GM12878 (cell line): ENCODE data around the gene TXNDC15. TPM values are rescaled to one million over a fixed set of nuclear protein-coding genes. Genes with fewer than 3 reads are reported as not detected.

Source experiments
- BHLHE40 ChIP-seq, 2 experiments: fragments of 450-650 bp in 1 of 2; IDR thresholded peaks; 2 replicates each; pipeline ENCODE4 v1.6.1; 2011 to 2017; ENCODE audit warnings: low read depth in 2 of 2, borderline replicate concordance in 1 of 2, improper control_type of control experiment in 1 of 2, low read length in 1 of 2, mild to moderate bottlenecking in 1 of 2
- CBFB ChIP-seq: IDR thresholded peaks from 2 replicates; pipeline ENCODE4 v1.6.1; 2016; ENCODE audit warnings: antibody characterized with exemption, low read depth
- EP300 ChIP-seq, 2 experiments: fragments of 150-350 bp in 1 of 2; IDR thresholded peaks; 2 replicates each; pipeline ENCODE4 v1.6.1; 2011 to 2012; ENCODE audit warnings: low read depth in 2 of 2, low read length in 2 of 2, borderline replicate concordance in 1 of 2, improper control_type of control experiment in 1 of 2, inconsistent platforms in 1 of 2; ENCODE audit not compliant: control insufficient read depth in 1 of 2
- HCFC1 ChIP-seq: fragments of 150-350 bp; IDR thresholded peaks from 2 replicates; pipeline ENCODE4 v1.6.1; 2014; ENCODE audit warnings: low read length
- IRF5 ChIP-seq: fragments of 450-650 bp; IDR thresholded peaks from 2 replicates; pipeline ENCODE4 v1.6.1; 2017; ENCODE audit warnings: borderline replicate concordance
- MYB ChIP-seq: fragments of 150-350 bp; IDR thresholded peaks from 2 replicates; pipeline ENCODE4 v1.6.1; 2014; ENCODE audit warnings: mild to moderate bottlenecking, low read depth, low read length, borderline replicate concordance
- MYC ChIP-seq: IDR thresholded peaks from 2 replicates; pipeline ENCODE4 v1.6.1; 2011; ENCODE audit warnings: mild to moderate bottlenecking, low read length, moderate library complexity, inconsistent platforms; ENCODE audit not compliant: insufficient read depth, insufficient replicate concordance, insufficient read length, severe bottlenecking
- NR2F1 ChIP-seq: fragments of 450-650 bp; conservative IDR thresholded peaks from 2 replicates; pipeline ENCODE4 v1.6.1; 2017; ENCODE audit warnings: mild to moderate bottlenecking
- RAD21 ChIP-seq: IDR thresholded peaks from 2 replicates; pipeline ENCODE4 v1.6.1; 2011; ENCODE audit warnings: mild to moderate bottlenecking, low read depth, low read length, moderate library complexity; ENCODE audit not compliant: insufficient read depth
- RCOR1 ChIP-seq: conservative IDR thresholded peaks from 2 replicates; pipeline ENCODE4 v1.6.1; 2012; ENCODE audit warnings: low read depth, low read length, improper control_type of control experiment
- SPI1 ChIP-seq: IDR thresholded peaks from 2 replicates; pipeline ENCODE4 v1.6.1; 2011; ENCODE audit warnings: low read depth, mild to moderate bottlenecking, low read length, moderate library complexity, borderline replicate concordance; ENCODE audit not compliant: insufficient read depth
- SREBF1 ChIP-seq: IDR thresholded peaks from 2 replicates; pipeline ENCODE4 v1.6.1; 2012; ENCODE audit warnings: mild to moderate bottlenecking, low read length
- TCF12 ChIP-seq: IDR thresholded peaks from 2 replicates; pipeline ENCODE4 v1.6.1; 2011; ENCODE audit warnings: low read depth, mild to moderate bottlenecking, low read length
- YBX1 ChIP-seq: fragments of 450-650 bp; IDR thresholded peaks from 2 replicates; pipeline ENCODE4 v1.6.1; 2016; ENCODE audit warnings: antibody characterized with exemption
- ZBTB33 ChIP-seq: fragments of 450-650 bp; IDR thresholded peaks from 2 replicates; pipeline ENCODE4 v1.6.1; 2017; ENCODE audit warnings: mild to moderate bottlenecking
- ZBTB40 ChIP-seq: fragments of 450-650 bp; IDR thresholded peaks from 2 replicates; pipeline ENCODE4 v1.6.1; 2016; ENCODE audit warnings: mild to moderate bottlenecking, moderate library complexity, borderline replicate concordance
- polyA plus RNA-seq, 11 experiments: library from polyadenylated mRNA; depleted of rRNA in 4 of 11; unstranded in 6 of 11; stranded (reverse) in 5 of 11; fragments of >200 nt; fragmentation: Nextera tagmentation in 4 of 11; fragmentation: Illumina TruSeq in 1 of 11; extraction: Ambion mirVana in 4 of 11; extraction: Trizol in 1 of 11; gene quantifications; 1 replicate in 1 of 11; 2 replicates in 10 of 11; pipeline versions ENCODE4 v1.2.1 to v1.2.3, GENCODE V29; 2011 to 2016; ENCODE audit warnings: inconsistent platforms in 2 of 11, missing spikeins in 2 of 11, low read depth in 1 of 11
- total RNA-seq, 4 experiments: library from RNA; depleted of rRNA in 3 of 4; stranded (reverse); fragments of >200 nt in 3 of 4; fragmentation: Illumina TruSeq in 1 of 4; extraction: Trizol in 1 of 4; gene quantifications; 2 replicates each; pipeline versions ENCODE4 v1.2.1 to v1.2.3, GENCODE V29; 2013 to 2021
- TF ChIP-seq, protein P1 (sequence below): fragments of 450-650 bp; IDR thresholded peaks from 2 replicates; pipeline ENCODE4 v1.6.1; 2016; ENCODE audit warnings: mild to moderate bottlenecking
- TF ChIP-seq, protein P2 (sequence below): IDR thresholded peaks from 2 replicates; pipeline ENCODE4 v1.6.1; 2011; ENCODE audit warnings: borderline replicate concordance, low read depth, mild to moderate bottlenecking, moderate library complexity, low read length; ENCODE audit not compliant: insufficient read depth, poor library complexity, severe bottlenecking

The TXNDC15 gene
- total and polyA plus RNA-seq, 10 of the 15 experiments (the other 5 are each of a cell fraction or from before 2014, with no cell fraction given), result 8.1 to 60.6 (median 38.1) TPM

DNA sequence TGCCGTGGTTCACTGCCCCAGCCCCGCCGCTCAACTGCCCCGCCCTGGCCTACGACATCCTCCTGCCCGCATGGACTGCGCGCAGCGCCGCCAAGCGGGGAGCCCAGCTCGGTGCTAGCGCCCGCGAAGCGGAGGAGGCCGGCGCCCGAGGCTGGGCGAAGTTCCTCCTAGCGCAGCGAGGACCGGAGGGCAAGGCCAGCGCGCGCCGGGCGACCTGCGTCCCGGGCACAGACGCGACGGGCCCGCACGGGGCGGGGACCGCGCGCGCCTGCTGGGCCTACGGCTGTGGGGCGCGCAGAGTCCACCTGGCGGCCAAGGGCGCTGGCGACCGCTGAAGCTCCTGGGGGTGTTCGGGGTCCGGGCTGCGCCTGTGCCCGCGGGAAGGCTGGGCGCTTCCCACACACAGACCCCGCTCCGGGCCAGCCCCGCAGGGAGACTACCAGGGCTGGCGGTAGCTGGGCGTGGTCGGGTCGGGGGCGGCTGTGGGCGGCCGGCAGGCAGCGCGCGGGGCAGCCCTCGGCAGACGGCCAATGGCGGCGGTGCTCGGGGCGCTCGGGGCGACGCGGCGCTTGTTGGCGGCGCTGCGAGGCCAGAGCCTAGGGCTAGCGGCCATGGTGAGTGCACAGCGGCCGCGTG lies 30.6 kb downstream of the TXNDC15 start, which contains the start of gene PCBD2 (continued):
- TF ChIP-seq, protein P1, sequence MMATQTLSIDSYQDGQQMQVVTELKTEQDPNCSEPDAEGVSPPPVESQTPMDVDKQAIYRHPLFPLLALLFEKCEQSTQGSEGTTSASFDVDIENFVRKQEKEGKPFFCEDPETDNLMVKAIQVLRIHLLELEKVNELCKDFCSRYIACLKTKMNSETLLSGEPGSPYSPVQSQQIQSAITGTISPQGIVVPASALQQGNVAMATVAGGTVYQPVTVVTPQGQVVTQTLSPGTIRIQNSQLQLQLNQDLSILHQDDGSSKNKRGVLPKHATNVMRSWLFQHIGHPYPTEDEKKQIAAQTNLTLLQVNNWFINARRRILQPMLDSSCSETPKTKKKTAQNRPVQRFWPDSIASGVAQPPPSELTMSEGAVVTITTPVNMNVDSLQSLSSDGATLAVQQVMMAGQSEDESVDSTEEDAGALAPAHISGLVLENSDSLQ, result peak; percentile 72; the same call in 1 of the 2 replicates
- TF ChIP-seq SREBF1 (0 out of 2 replicates have a peak, but pooled peaks have one; percentile 29), HCFC1 (peak; percentile 48; the same call in 1 of the 2 replicates), RCOR1 (0 out of 2 replicates have a peak, but pooled peaks have one; percentile 70), MYB (peak; percentile 76), SPI1 (no peak), NR2F1 (peak; percentile 87), YBX1 (no peak), ZBTB40 (no peak), MYC (peak; percentile 40), RAD21 (peak; percentile 92), IRF5 (peak; percentile 64; the same call in 1 of the 2 replicates), BHLHE40 (IDR thresholded peaks at IDR 0.05; ENCODE audit: borderline replicate concordance in 1 of 2, low read depth in 2 of 2, low read length in 1 of 2) (peak; percentile 48 to 73; a peak in 3 of 4 replicates), EP300 (IDR thresholded peaks at IDR 0.05; ENCODE audit: borderline replicate concordance in 1 of 2, control insufficient read depth in 1 of 2, low read depth in 2 of 2, low read length in 2 of 2) (no peak), ZBTB33 (no peak), TCF12 (0 out of 2 replicates have a peak, but pooled peaks have one; percentile 3), CBFB (0 out of 2 replicates have a peak, but pooled peaks have one; percentile 9)
- TF ChIP-seq, protein P2, sequence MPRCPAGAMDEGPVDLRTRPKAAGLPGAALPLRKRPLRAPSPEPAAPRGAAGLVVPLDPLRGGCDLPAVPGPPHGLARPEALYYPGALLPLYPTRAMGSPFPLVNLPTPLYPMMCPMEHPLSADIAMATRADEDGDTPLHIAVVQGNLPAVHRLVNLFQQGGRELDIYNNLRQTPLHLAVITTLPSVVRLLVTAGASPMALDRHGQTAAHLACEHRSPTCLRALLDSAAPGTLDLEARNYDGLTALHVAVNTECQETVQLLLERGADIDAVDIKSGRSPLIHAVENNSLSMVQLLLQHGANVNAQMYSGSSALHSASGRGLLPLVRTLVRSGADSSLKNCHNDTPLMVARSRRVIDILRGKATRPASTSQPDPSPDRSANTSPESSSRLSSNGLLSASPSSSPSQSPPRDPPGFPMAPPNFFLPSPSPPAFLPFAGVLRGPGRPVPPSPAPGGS, result peak; percentile 80
